GM10266 (cell line): ENCODE results near the gene ARSD.

ENCODE experiments used
- DNase-seq: peaks from one replicate; pipeline ENCODE4 v3.0.0; 2012; ENCODE audit errors: extremely low spot score
- TF ChIP-seq, protein P1 (sequence below): IDR thresholded peaks from 2 replicates; pipeline ENCODE4 v1.5.1; 2012; ENCODE audit warnings: mild to moderate bottlenecking, low read depth; ENCODE audit not compliant: control insufficient read depth, insufficient read depth; ENCODE audit errors: missing control alignments

Gene ARSD

DNA sequence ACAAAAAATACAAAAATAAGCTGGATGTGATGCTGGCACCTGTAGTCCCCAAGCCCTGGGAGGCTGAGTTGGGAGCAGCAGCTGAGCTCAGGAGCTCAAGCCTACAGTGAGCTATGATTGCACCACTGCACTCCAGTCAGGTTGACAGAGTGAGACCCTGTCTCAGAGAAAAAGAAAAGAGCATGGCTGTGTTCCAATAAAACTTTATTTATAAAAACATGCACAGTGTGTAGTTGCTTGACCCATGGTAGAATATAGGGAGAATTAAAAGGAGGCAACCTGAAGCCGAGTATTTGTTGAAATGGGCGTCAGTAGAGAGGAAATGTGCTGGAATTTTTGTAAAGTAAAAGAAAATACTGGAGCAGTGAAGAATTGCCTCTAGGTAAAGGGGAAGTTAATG, 73.4 kb downstream of the ARSD start:
- DNase-seq: no peak
- TF ChIP-seq, protein P1, sequence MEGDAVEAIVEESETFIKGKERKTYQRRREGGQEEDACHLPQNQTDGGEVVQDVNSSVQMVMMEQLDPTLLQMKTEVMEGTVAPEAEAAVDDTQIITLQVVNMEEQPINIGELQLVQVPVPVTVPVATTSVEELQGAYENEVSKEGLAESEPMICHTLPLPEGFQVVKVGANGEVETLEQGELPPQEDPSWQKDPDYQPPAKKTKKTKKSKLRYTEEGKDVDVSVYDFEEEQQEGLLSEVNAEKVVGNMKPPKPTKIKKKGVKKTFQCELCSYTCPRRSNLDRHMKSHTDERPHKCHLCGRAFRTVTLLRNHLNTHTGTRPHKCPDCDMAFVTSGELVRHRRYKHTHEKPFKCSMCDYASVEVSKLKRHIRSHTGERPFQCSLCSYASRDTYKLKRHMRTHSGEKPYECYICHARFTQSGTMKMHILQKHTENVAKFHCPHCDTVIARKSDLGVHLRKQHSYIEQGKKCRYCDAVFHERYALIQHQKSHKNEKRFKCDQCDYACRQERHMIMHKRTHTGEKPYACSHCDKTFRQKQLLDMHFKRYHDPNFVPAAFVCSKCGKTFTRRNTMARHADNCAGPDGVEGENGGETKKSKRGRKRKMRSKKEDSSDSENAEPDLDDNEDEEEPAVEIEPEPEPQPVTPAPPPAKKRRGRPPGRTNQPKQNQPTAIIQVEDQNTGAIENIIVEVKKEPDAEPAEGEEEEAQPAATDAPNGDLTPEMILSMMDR: no peak

DNA sequence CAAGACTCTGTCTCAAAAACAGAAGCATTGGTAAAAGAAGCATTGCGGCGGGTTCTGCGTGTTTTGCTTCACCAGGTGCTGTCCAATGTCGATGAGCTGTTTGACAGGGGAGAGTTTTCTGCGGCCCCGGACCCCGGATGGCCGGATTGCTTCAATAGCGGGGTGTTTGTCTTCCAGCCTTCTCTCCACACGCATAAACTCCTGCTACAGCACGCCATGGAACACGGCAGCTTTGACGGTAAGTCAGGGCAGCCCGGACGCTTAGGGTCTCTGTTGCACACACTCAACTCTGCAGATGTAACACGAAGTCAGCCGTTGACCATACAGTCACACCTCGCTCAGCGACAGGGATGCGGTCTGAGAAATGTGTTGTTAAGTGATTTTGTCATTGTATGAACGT, 74.2 kb downstream of the ARSD start:
- TF ChIP-seq, protein P1: no peak
- no peak for DNase-seq
